DND-41 (cell line): ENCODE measurements around the gene OR5AN1.

Source experiments
- EZH2 ChIP-seq: IDR thresholded peaks from 3 replicates; pipeline ENCODE4 v1.6.1; 2012; ENCODE audit warnings: borderline replicate concordance, low read depth, mild to moderate bottlenecking, moderate library complexity, low read length, inconsistent platforms; ENCODE audit not compliant: severe bottlenecking
- TF ChIP-seq, protein P1 (sequence below): IDR thresholded peaks from 2 replicates; pipeline ENCODE4 v1.5.1; 2012; ENCODE audit warnings: borderline replicate concordance, low read length, moderate library complexity, mild to moderate bottlenecking; ENCODE audit not compliant: poor library complexity, severe bottlenecking; ENCODE audit errors: extremely low read depth

DNA sequence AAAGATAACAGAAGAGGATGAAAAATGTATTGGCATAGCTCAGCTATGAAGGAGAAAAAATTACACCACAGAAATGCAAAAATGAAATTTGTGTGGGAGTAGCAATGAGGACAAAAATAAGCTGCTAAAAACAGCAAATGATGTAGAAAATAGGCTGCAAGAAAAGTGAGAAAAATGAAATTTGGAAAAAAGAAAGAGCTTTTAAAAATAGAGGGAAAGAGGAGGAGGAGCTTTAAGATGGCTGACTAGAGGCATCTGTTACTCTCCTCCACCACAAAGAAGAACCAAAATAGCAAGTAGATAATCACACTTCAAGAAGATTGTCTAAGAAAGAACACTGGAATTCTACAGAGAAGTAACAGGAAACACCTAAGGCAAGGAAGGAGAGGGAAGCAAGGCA is 23.7 kb upstream of the OR5AN1 start:
- TF ChIP-seq, protein P1, sequence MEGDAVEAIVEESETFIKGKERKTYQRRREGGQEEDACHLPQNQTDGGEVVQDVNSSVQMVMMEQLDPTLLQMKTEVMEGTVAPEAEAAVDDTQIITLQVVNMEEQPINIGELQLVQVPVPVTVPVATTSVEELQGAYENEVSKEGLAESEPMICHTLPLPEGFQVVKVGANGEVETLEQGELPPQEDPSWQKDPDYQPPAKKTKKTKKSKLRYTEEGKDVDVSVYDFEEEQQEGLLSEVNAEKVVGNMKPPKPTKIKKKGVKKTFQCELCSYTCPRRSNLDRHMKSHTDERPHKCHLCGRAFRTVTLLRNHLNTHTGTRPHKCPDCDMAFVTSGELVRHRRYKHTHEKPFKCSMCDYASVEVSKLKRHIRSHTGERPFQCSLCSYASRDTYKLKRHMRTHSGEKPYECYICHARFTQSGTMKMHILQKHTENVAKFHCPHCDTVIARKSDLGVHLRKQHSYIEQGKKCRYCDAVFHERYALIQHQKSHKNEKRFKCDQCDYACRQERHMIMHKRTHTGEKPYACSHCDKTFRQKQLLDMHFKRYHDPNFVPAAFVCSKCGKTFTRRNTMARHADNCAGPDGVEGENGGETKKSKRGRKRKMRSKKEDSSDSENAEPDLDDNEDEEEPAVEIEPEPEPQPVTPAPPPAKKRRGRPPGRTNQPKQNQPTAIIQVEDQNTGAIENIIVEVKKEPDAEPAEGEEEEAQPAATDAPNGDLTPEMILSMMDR: no peak
- no peak for TF ChIP-seq EZH2
